Esophagus muscularis mucosa (tissue), 4 donors: ENCODE data around the gene ZDHHC12.

Experiments used
- EP300 ChIP-seq: sonication (generic); formaldehyde crosslinking; IDR thresholded peaks from one replicate; pipeline ENCODE4 v1.6.1; 2017; ENCODE audit warnings: antibody characterized with exemption
- POLR2A ChIP-seq: fragments of 450-650 bp; IDR thresholded peaks from one replicate; pipeline ENCODE4 v1.6.1; 2017; ENCODE audit warnings: antibody characterized with exemption, moderate library complexity, mild to moderate bottlenecking, low read depth
- TF ChIP-seq, protein P1 (sequence below), 3 experiments: fragments of 200-600 bp in 2 of 3; fragments of 450-650 bp in 1 of 3; sonication (generic) in 2 of 3; IDR thresholded peaks; one replicate each; pipeline ENCODE4 v1.5.1; 2017 to 2019; ENCODE audit warnings: antibody characterized with exemption in 3 of 3, mild to moderate bottlenecking in 2 of 3, moderate library complexity in 1 of 3

DNA sequence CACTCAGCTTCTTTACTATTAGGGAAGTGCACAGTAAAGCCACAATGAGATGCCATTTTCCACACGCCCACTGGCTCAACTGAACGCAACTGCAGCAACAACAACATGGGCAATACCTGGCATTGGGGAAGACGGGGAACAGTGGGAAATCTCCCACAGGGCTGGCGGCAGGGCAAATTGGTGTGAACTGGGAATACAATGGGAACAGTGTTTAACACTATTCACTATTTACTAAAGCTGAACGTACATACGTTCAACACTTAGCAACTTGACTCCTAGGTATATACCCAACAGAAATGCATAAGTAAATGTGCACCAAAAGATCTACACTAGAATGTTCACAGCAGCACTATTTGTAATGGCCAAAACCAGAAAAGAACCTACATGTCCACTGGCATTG, 33.7 kb upstream of the ZDHHC12 start:
- no peak for TF ChIP-seq EP300
- TF ChIP-seq POLR2A, result no peak
- TF ChIP-seq, protein P1, sequence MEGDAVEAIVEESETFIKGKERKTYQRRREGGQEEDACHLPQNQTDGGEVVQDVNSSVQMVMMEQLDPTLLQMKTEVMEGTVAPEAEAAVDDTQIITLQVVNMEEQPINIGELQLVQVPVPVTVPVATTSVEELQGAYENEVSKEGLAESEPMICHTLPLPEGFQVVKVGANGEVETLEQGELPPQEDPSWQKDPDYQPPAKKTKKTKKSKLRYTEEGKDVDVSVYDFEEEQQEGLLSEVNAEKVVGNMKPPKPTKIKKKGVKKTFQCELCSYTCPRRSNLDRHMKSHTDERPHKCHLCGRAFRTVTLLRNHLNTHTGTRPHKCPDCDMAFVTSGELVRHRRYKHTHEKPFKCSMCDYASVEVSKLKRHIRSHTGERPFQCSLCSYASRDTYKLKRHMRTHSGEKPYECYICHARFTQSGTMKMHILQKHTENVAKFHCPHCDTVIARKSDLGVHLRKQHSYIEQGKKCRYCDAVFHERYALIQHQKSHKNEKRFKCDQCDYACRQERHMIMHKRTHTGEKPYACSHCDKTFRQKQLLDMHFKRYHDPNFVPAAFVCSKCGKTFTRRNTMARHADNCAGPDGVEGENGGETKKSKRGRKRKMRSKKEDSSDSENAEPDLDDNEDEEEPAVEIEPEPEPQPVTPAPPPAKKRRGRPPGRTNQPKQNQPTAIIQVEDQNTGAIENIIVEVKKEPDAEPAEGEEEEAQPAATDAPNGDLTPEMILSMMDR (IDR thresholded peaks at IDR 0.05), result no peak
